ENCODE data around the gene CACNA2D1. TPM values are rescaled to one million over a fixed set of nuclear protein-coding genes. Genes with fewer than 3 reads are reported as not detected.

The CACNA2D1 gene
- polyA plus RNA-seq, 2 of the 4 experiments (the other 2 are of a cell fraction) = 18.0 to 32.9 TPM

DNA sequence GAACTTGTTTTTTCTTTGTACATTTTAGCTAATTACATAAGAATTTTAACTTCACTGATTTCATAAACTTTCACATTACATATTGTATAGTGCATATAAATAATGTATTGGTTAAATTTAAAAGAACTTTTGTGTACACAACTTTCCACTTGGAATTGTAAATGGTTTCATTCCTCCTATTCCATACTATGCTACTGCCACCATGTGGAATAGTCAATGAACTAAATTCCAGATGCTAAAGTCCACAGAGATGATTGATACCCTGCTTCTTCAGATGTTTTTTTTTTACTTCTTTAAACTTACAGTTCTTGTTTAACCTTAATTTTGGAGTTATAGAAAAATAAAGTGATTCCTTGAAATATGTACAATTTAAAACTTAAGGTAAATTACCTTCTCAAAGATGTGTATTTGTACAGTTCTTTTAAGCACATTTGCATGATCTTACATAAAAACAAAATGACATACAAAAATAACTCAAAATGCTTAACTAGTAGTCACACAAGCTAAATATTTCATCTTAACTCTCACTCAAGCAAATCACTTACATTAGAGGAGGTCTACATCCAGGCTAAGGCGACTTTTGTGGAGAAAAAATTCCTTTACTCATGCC, 426.1 kb downstream of the CACNA2D1 start:
- 23% methylated on average over 1 of the region's 1 CpG for WGBS (ENCODE audit: missing lambda C conversion rate)
- no peak for TF ChIP-seq NR3C1 (IDR thresholded peaks at IDR 0.05)
- TF ChIP-seq HOXB13 (CRISPR knock-in tag; IDR thresholded peaks at IDR 0.05; ENCODE audit: low read depth) = no peak
- TF ChIP-seq CHD2 (IDR thresholded peaks at IDR 0.05; ENCODE audit: low read length, partially characterized antibody) = no peak
- no peak for TF ChIP-seq RNF2 (IDR thresholded peaks at IDR 0.05; ENCODE audit: borderline replicate concordance, low read depth)
- TF ChIP-seq RAD21 (conservative IDR thresholded peaks at IDR 0.05 in 1 of 2, IDR thresholded peaks at IDR 0.05 in 1 of 2) = peak; percentile 82 to 84
- TF ChIP-seq RFX5 (IDR thresholded peaks at IDR 0.05) = no peak
- no peak for TF ChIP-seq ESRRA (IDR thresholded peaks at IDR 0.05; ENCODE audit: borderline replicate concordance, low read length)
- TF ChIP-seq, protein P1, sequence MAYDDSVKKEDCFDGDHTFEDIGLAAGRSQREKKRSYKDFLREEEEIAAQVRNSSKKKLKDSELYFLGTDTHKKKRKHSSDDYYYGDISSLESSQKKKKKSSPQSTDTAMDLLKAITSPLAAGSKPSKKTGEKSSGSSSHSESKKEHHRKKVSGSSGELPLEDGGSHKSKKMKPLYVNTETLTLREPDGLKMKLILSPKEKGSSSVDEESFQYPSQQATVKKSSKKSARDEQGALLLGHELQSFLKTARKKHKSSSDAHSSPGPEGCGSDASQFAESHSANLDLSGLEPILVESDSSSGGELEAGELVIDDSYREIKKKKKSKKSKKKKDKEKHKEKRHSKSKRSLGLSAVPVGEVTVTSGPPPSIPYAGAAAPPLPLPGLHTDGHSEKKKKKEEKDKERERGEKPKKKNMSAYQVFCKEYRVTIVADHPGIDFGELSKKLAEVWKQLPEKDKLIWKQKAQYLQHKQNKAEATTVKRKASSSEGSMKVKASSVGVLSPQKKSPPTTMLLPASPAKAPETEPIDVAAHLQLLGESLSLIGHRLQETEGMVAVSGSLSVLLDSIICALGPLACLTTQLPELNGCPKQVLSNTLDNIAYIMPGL (CRISPR knock-in tag; IDR thresholded peaks at IDR 0.05; ENCODE audit: borderline replicate concordance) = no peak
- peak; percentile 85 for TF ChIP-seq SMC3 (IDR thresholded peaks at IDR 0.05)
- no peak for TF ChIP-seq ZSCAN20 (CRISPR knock-in tag; IDR thresholded peaks at IDR 0.05)
- TF ChIP-seq, protein P2, sequence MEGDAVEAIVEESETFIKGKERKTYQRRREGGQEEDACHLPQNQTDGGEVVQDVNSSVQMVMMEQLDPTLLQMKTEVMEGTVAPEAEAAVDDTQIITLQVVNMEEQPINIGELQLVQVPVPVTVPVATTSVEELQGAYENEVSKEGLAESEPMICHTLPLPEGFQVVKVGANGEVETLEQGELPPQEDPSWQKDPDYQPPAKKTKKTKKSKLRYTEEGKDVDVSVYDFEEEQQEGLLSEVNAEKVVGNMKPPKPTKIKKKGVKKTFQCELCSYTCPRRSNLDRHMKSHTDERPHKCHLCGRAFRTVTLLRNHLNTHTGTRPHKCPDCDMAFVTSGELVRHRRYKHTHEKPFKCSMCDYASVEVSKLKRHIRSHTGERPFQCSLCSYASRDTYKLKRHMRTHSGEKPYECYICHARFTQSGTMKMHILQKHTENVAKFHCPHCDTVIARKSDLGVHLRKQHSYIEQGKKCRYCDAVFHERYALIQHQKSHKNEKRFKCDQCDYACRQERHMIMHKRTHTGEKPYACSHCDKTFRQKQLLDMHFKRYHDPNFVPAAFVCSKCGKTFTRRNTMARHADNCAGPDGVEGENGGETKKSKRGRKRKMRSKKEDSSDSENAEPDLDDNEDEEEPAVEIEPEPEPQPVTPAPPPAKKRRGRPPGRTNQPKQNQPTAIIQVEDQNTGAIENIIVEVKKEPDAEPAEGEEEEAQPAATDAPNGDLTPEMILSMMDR (IDR thresholded peaks at IDR 0.05) = peak; percentile 77
- no peak for TF ChIP-seq SREBF2 (IDR thresholded peaks at IDR 0.05)
- no peak for TF ChIP-seq NPAS2 (CRISPR knock-in tag; IDR thresholded peaks at IDR 0.05; ENCODE audit: borderline replicate concordance)
- TF ChIP-seq, protein P3, sequence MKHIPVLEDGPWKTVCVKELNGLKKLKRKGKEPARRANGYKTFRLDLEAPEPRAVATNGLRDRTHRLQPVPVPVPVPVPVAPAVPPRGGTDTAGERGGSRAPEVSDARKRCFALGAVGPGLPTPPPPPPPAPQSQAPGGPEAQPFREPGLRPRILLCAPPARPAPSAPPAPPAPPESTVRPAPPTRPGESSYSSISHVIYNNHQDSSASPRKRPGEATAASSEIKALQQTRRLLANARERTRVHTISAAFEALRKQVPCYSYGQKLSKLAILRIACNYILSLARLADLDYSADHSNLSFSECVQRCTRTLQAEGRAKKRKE (CRISPR knock-in tag; IDR thresholded peaks at IDR 0.05; ENCODE audit: low read depth) = no peak
- no peak for TF ChIP-seq JUNB (IDR thresholded peaks at IDR 0.05)
- TF ChIP-seq, protein P4, sequence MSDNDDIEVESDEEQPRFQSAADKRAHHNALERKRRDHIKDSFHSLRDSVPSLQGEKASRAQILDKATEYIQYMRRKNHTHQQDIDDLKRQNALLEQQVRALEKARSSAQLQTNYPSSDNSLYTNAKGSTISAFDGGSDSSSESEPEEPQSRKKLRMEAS (IDR thresholded peaks at IDR 0.05) = no peak
- no peak for TF ChIP-seq HEYL (CRISPR knock-in tag; IDR thresholded peaks at IDR 0.05)
- no peak for TF ChIP-seq JUN (IDR thresholded peaks at IDR 0.05)
- TF ChIP-seq FOXS1 (CRISPR knock-in tag; IDR thresholded peaks at IDR 0.05) = no peak
- TF ChIP-seq HOXB5 (CRISPR knock-in tag; IDR thresholded peaks at IDR 0.05) = peak; percentile 64; the same call in 1 of the 2 replicates
- TF ChIP-seq HOXA7 (CRISPR knock-in tag; IDR thresholded peaks at IDR 0.05) = no peak
- TF ChIP-seq, protein P5, sequence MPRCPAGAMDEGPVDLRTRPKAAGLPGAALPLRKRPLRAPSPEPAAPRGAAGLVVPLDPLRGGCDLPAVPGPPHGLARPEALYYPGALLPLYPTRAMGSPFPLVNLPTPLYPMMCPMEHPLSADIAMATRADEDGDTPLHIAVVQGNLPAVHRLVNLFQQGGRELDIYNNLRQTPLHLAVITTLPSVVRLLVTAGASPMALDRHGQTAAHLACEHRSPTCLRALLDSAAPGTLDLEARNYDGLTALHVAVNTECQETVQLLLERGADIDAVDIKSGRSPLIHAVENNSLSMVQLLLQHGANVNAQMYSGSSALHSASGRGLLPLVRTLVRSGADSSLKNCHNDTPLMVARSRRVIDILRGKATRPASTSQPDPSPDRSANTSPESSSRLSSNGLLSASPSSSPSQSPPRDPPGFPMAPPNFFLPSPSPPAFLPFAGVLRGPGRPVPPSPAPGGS (IDR thresholded peaks at IDR 0.05) = no peak
- no peak for TF ChIP-seq MAZ (IDR thresholded peaks at IDR 0.05; ENCODE audit: borderline replicate concordance, low read depth, low read length)
- peak overlapping the region in 1 of 2 experiments; percentile 23; a peak in 1 of 6 replicates for H3K27ac ChIP-seq

More for the DNA sequence above, 426.1 kb downstream of the CACNA2D1 start:
- no peak overlapping the region for H3K4me3 ChIP-seq
- ATAC-seq (peak; percentile 68 to 74; a peak in 3 of 6 replicates), DNase-seq (ENCODE audit: low read depth in 1 of 2, low spot score in 1 of 2) (peak; percentile 32 to 47), FAIRE-seq (peak; percentile 86)
- H3K9me3 ChIP-seq = no peaks in the 10 kb centered on the region
- peaks cover 23% of the 10 kb centered on the region for H3K4me1 ChIP-seq
- CTCF ChIA-PET = interaction anchor here (0.9 to 8.6 kb wide), 12 partner anchors 301 to 587 kb away, joined by 3 to 64 read pairs (median 4); no protein-coding TSS in a partner anchor
- no peak overlapping the region for H3K4me2 ChIP-seq
- POLR2A ChIA-PET = no interaction called here
